Right kidney (tissue), 1 donor: ENCODE data around the gene LRRC15.

Experiments used
- DNase-seq: peaks from one replicate; pipeline ENCODE4 v3.0.0-alpha.2; 2016

Gene LRRC15

GRCh38 chr3:194384569-194385001 lies 15.0 kb upstream of the LRRC15 start:
- no peak for DNase-seq

GRCh38 chr3:194384156-194384555 lies 14.6 kb upstream of the LRRC15 start:
- no peak for DNase-seq

- no peak for DNase-seq
Measured at GRCh38 chr3:194383276-194383940, 13.9 kb upstream of the LRRC15 start.

GRCh38 chr3:194382892-194383223 lies 13.3 kb upstream of the LRRC15 start:
- no peak for DNase-seq

GRCh38 chr3:194382196-194382891 lies 12.8 kb upstream of the LRRC15 start:
- no peak for DNase-seq

- no peak for DNase-seq
Measured at GRCh38 chr3:194381460-194381875, 11.9 kb upstream of the LRRC15 start.

GRCh38 chr3:194380326-194380725 lies 10.8 kb upstream of the LRRC15 start:
- DNase-seq: no peak

- DNase-seq: no peak
Measured at GRCh38 chr3:194379651-194380050, 10.1 kb upstream of the LRRC15 start.

- DNase-seq: no peak
Measured at GRCh38 chr3:194379231-194379630, 9.7 kb upstream of the LRRC15 start.

GRCh38 chr3:194377708-194378107 lies 8.2 kb upstream of the LRRC15 start:
- no peak for DNase-seq

GRCh38 chr3:194376241-194376560 lies 6.7 kb upstream of the LRRC15 start:
- no peak for DNase-seq

GRCh38 chr3:194375473-194376240 lies 6.1 kb upstream of the LRRC15 start:
- DNase-seq: no peak

GRCh38 chr3:194374935-194375334 lies 5.4 kb upstream of the LRRC15 start:
- DNase-seq: no peak

GRCh38 chr3:194373899-194374298 lies 4.4 kb upstream of the LRRC15 start:
- no peak for DNase-seq

GRCh38 chr3:194373028-194373427 lies 3.5 kb upstream of the LRRC15 start:
- no peak for DNase-seq

- no peak for DNase-seq
Measured at GRCh38 chr3:194370753-194371152, 1.2 kb upstream of the LRRC15 start.

GRCh38 chr3:194368918-194369317 lies 625 bp downstream of the LRRC15 start:
- DNase-seq: no peak

- no peak for DNase-seq
Measured at GRCh38 chr3:194367992-194368841, 1.3 kb downstream of the LRRC15 start.

- no peak for DNase-seq
Measured at GRCh38 chr3:194365978-194366490, 3.5 kb downstream of the LRRC15 start.

- no peak for DNase-seq
Measured at GRCh38 chr3:194365526-194365925, 4.0 kb downstream of the LRRC15 start.

GRCh38 chr3:194364652-194365434 lies 4.7 kb downstream of the LRRC15 start:
- no peak for DNase-seq

- DNase-seq: no peak
Measured at GRCh38 chr3:194364314-194364651, 5.3 kb downstream of the LRRC15 start.
